GM12874 (cell line): Measurements from ENCODE around the gene PDLIM5.

ENCODE experiments used
- TF ChIP-seq, protein P1 (sequence below): IDR thresholded peaks from 2 replicates; pipeline ENCODE4 v1.5.1; 2011; ENCODE audit warnings: low read depth, mild to moderate bottlenecking, control low read depth, low read length, moderate library complexity; ENCODE audit not compliant: insufficient read depth

PDLIM5 gene

DNA sequence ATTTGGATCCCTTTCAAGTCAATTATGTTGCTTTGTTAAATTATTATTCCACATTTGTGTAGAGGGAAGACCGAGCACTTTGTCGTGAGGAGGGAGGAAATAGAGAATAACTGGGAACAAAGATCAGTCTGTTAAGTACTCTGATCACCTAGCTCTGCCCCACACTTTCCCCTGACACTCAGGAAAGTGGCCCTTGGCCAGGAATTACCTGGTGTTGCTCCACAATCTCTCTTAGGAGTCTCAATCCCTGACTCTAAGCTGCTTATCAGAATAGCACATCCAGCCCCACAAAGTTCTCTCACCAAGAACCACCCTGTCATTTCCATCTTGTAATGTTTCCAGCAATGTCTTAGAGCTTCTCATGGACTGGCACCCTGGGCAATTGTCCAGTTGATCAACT is 222.2 kb downstream of the PDLIM5 start:
- TF ChIP-seq, protein P1, sequence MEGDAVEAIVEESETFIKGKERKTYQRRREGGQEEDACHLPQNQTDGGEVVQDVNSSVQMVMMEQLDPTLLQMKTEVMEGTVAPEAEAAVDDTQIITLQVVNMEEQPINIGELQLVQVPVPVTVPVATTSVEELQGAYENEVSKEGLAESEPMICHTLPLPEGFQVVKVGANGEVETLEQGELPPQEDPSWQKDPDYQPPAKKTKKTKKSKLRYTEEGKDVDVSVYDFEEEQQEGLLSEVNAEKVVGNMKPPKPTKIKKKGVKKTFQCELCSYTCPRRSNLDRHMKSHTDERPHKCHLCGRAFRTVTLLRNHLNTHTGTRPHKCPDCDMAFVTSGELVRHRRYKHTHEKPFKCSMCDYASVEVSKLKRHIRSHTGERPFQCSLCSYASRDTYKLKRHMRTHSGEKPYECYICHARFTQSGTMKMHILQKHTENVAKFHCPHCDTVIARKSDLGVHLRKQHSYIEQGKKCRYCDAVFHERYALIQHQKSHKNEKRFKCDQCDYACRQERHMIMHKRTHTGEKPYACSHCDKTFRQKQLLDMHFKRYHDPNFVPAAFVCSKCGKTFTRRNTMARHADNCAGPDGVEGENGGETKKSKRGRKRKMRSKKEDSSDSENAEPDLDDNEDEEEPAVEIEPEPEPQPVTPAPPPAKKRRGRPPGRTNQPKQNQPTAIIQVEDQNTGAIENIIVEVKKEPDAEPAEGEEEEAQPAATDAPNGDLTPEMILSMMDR, result no peak

DNA sequence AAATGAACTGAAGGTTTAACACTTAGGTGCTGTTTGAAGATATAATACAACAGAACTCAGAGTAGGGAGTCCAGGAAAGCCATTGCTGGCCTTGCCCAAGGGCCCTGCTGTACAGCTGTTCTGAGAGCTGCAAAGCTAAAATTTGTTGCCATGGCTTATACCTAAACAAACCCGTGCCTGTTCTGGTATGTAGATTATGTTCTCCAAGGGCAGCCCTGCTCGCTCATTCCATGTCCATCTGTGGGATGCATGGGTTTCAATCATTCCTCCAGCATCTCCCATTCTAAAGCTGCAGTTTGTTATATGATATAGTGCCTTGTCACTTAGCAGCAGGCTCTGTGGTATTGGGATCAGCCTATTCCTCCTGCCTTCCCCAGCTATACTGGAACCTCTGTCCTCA is 225.2 kb downstream of the PDLIM5 start:
- TF ChIP-seq, protein P1, result no peak

DNA sequence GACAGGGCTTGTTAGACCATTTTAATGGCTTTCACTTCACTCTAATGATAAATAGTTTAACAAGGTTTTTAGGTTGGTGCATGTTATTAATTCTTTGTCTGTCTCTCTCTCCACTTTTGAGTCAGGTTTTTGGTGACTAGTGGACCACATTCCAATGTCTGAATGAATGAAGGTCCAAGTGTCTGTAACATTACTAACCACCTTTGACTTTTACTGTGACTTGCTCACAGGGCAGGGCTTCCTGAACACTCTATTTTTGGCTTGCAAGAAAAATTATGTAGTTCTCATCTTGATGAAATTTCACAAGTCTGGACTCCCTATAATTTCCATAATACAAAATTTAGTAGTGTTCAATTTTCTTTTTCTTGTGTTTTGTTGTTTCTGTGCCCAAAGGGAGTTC is 227.2 kb downstream of the PDLIM5 start:
- TF ChIP-seq, protein P1, result no peak

DNA sequence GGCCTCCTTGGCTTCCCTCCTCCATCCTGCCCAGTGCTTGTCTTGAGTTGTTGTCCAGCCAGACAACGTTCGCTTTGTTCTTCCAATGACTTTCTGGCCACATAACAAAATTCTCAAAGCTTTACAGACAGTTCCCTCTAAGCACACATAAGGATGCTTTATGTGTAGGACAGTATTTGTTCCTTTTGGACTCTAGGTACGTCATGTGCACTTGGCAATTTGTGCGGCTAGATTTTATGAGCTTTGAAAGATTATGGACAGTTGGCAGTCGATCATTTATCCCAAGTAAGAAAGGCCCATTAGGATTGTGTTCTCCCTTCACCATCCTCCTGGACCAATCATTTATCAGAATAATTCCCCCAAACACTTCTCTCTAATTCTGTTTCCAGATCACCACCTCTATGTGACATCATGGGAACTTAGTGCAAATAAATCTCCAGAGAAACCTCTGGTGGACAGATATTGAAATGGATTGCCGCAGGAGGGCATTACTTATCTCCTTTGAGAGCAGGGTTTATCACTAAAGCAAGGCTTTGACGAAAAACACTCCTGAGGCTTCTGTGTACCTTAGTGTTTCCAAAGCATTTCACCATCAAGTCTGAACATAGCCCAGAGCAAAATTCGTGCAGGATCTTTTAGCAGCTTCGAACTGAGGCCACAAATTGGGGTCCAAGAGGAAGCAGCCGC is 228.6 kb downstream of the PDLIM5 start:
- TF ChIP-seq, protein P1, result no peak

DNA sequence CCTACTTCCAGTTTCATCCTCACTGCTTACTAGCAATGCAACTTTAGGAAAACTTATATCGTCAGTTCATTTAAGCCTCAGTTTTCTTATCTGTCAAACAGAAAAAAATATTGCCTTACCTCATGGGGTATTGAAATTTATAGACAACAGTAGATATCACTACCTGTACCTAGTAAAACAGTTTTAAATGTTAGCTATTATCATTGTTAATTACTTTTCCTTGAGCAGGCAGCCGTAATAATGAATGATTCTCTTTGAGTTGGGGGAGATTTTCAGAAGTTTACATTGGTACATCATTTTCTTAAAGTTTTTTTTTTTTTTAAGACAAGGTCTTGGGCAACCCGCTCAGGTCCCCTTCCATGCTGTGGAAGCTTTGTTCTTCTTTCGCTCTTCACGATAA is 234.3 kb downstream of the PDLIM5 start:
- TF ChIP-seq, protein P1, result no peak

DNA sequence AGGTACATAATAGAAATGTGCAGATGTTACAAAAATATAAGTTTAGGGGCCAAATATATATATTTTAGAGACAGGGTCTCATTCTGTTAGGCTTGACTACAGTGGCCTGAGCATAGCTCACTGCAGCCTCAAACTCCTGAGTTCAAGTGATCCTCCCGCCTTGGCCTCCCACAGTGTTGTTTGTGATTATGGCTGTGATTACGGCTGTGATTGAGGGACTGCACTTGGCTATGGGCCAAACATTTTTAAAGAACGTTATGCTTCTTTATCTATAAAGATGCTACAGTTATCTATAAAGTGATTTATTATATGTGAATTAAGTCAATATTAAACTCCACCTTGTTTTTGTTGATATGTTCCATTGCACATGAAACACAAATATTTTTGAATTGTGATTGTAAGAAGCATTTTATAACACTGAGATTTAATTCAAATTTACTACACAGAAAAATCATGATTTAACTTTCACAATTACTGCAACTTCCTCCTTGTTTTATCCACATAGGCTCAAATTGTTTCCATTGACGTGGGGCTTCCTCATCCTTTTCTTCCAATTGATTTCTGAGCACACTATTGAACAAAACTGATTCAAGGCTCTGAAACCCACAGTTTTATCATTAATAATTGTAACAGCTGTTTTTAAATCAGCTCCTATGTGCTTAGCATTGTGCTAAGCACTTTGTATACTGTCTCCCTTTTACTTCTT is 237.6 kb downstream of the PDLIM5 start:
- TF ChIP-seq, protein P1, result no peak

DNA sequence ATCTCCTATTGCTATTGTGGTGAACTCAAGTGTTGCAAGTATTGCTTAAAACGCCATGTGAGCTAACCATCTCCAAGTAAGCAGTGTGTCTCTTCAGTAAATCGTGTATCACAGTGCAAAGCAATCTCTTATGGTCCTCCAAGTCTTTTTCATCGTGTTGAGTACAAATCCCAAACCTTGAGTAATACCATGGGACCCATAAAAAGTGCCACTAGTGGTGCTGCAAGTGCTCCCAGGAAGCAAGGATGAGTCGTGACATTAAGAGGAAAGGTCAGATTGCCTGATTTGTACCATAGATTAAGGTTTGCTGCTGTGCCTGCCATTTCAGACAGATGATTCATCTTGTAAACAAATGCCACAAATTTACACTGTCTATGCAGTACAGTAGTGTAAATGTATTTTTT is 239.1 kb downstream of the PDLIM5 start:
- TF ChIP-seq, protein P1, result no peak
